CD4-positive, alpha-beta T cell treated with Interleukin-6 at 100 ng/mL for 8 hours (primary cell): ENCODE measurements around the gene AHRR.

Experiments
- DNase-seq: peaks from one replicate; pipeline ENCODE4 v3.0.0-alpha.2; 2020; ENCODE audit warnings: mixed read lengths, low spot score

The AHRR gene

DNA sequence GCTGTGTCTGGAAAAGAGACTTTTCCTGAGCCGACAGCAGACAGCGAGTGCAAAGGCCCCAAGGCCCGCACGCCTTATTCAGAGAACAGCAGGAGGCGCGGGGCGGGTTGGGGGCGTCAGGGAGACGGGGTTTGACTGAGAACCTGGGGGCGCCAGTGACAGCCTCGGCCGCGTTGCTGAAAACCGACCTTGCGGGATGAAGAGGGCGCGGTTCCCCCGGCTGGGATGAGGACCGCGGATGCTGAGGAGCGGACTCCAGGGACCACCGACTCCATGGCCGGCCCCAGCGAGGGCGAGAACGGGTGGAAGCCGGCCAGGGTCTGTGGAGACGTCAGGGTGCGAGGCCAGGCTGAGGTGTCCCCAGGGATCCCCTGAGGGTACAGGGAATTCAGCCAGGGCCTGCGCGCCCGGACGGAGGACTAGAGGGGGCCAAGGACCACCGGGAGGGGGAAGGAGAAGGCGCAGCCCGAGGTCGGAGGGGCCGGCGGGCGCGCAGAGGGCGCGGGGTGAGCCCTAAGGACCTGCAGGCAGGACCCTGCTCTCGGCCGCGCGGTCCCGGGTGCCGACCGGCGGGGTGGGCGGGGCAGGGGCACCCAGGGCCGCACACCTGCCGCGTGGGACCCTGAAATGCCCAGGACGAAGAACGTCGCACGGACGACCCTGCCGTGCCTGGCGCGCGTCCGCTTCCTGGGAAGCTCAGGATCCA is 837 bp upstream of the AHRR start:
- no peak for DNase-seq

DNA sequence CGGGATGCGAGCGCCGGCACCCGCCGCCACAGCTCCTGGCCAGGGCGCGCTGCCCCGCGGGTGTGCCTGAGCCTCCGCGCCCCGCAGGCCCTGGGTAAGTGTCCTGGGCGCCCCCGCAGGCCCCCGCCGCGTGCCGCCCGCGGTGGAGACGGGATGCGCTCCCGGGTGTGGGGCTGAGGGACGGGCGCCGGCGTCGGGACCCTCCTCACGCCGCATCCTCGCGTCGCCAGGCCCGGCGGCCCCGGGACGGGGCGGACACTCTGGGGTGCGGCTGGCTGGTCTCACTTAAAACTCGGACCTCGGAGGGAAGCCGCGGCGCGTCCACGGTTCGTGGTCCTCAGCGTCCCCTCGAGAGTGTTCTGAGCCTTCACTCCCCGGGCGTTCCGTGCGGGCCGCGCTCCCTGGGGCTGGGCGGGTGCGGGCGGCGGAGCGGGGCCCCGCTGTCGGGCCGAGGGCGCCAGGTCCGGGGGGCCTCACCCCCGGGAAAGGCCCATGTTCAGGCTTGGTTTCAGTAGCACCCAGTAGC is 275 bp downstream of the AHRR start:
- no peak for DNase-seq

GRCh38 chr5:322281-322941 is 897 bp downstream of the AHRR start:
- DNase-seq: no peak

DNA sequence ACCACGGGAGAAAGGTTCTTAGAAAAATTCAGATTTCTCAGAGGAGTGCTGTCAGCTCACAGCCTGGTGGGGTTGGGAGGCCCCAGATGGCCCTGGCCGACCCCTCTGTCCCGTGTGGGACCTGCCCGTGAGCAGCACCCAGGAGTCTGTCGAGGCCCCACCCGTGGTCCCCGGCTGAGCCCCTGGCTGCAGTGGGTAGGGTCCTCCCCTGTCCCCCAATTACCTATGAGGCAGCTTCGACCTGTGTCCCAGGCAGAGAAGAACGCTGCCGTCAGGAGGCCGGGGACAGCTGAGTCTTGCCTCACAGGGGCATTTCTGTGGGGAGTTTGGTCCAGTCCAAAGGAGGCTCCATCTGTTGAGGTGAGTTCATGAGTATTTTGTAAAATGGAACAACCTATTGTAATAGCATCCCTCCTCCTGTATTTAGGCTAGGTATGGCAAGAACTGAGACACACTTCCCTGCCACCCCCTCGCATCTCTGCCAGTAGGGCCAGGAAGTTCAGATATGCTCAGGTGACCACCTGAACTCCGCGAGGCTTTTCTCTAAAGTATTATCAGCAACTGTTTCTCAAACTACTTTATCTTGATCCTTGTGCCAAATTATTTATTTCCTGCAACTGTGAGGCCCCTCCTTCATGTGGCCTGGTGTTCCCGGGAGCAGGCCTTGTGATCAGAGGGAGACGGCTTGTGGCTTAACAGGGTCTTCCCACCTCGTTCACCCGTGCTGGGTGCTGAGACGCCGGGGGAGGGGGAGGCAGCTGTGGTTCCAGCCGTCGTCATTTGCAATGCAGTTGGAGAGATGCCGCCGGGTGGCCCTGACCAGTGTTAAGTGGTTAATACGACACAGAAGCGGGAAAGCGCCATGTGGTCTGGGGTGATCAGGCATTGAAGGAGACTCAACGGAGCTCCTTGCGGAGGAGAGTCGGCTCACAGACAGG is 1.7 kb downstream of the AHRR start:
- DNase-seq: no peak

GRCh38 chr5:324736-325612 is 3.5 kb downstream of the AHRR start:
- no peak for DNase-seq

DNA sequence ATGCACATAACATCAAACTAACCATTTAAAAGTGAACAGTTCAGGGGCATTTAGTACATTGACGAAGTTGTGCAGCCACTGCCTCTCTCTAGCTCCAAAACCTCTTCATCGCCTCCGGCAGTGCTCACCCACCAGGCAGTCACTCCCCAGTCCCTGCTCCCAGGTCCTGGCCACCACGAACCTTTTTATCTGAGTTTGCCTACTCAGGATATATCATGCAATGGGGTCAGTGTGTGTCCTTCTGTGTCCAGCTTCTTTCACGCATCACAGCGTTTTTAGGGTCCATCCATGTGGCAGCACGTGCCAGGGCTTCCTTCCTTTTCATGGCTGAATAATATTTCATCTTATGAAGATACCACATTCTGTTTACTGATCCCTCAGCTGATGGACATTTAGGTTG is 4.6 kb downstream of the AHRR start:
- no peak for DNase-seq

DNA sequence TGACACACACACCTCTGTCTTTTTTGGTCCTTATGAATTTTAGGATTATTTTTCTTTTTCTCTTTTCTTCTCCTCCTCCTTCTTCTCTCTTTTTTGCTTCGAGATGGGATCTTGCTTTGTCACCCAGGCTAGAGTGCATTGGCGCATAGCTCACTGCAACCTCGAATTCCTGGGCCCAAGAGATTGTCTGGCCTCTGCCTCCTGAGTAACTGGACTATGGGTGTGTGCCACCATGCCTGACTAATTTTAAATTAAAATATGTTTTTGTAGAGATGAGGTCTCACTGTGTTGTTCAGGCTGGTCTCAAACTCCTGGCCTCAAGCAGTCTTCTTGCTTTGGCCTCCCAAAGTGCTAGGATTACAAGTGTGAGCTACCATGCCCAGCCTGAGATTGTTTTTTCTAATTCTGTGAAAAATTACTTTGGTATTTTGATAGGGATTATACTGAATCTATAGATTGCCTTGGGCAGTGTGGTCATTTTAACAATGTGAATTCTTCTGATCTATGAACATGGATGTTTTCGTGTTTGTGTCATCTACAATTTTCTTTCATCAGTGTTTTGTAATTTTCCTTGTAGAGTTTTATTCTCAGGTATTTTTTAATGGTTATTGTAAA is 7.7 kb downstream of the AHRR start:
- DNase-seq: no peak

- no peak for DNase-seq
These were observed 8.3 kb downstream of the AHRR start for GRCh38 chr5:329768-330167.

GRCh38 chr5:332843-333242 is 11.3 kb downstream of the AHRR start:
- no peak for DNase-seq

- DNase-seq: no peak
These were observed 12.4 kb downstream of the AHRR start for GRCh38 chr5:333945-334344.

DNA sequence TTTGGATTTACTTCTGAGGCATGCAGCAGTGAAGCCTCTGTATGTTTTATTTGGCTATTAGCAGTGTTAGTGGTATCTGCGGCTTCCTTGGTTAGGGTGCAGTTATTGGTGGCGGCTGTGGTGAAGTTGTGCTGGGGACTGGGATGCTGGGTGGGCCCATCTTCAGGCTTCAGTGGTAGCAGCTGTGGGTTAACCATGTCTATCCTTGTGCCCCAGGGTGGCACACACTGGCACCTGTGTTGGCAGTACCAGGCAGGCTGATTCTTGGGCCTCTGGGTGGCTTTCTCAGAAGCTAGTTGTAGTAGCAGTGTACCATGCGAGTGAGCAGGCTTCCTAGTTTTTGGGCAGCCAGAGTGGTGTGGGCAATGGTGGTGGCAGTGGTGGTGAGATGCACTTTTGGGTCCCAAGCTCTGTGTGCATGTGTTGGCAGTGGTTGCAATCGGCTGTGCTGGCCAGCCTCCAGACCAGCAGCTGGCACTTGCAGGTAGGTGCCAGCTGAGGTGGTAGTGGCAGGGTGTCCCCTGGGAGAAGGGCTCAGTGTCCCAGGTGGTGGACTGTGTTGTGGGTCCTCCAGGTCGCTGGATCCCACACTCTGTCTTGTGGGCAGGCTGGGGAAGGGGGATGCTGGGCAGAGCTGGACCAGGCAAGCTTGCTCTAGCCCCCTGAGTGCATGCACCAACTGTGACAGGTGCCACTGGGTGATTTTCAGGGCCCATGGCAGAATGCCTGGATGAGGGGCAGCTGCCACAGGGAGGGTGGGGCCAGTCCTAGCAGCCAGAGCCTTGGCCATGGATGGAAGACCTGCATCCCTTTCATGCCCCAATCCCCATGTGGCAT is 13.6 kb downstream of the AHRR start:
- DNase-seq: no peak

DNA sequence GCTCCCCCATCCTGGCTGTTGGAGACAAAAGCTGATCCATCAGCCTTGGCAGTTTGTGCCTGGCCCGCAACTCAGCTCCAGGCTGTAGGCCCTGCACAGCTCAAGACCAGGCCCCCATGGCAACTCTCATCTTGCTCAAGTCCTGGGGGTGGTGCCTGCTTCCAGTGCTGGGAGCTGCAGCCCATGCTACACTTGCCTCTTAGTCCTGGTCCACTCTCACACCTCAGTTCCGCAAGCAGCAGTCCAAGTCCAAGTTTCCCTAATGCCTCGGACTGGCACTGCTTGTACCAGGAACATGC is 14.2 kb downstream of the AHRR start:
- no peak for DNase-seq

DNA sequence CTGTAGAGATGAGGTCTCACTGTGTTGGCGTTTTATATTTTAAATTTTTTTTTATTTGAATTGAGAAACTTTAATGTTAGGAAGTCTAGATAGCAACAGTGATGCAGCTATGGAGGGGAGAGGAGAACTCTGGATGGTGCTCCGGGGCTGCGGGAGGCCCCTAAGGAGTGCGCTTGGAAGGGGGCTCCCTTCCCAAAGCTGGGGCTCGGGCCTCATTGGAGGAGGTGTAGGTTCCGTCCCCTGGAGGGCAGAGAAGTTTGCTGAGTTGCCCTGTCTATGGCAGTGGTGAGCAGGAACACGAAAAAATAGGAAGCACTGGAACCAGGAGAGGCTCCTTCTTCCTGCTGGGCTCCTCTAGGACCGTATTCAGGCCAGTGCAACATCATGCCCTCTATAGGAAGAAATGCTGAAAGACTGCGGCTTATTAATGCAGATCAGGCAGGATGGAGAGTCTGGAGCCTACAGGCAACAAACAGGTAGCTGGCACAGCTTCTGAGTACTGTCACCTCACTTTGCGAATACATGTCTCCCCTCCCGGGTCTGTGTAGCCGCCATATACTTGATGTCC is 16.1 kb downstream of the AHRR start:
- DNase-seq: no peak

DNA sequence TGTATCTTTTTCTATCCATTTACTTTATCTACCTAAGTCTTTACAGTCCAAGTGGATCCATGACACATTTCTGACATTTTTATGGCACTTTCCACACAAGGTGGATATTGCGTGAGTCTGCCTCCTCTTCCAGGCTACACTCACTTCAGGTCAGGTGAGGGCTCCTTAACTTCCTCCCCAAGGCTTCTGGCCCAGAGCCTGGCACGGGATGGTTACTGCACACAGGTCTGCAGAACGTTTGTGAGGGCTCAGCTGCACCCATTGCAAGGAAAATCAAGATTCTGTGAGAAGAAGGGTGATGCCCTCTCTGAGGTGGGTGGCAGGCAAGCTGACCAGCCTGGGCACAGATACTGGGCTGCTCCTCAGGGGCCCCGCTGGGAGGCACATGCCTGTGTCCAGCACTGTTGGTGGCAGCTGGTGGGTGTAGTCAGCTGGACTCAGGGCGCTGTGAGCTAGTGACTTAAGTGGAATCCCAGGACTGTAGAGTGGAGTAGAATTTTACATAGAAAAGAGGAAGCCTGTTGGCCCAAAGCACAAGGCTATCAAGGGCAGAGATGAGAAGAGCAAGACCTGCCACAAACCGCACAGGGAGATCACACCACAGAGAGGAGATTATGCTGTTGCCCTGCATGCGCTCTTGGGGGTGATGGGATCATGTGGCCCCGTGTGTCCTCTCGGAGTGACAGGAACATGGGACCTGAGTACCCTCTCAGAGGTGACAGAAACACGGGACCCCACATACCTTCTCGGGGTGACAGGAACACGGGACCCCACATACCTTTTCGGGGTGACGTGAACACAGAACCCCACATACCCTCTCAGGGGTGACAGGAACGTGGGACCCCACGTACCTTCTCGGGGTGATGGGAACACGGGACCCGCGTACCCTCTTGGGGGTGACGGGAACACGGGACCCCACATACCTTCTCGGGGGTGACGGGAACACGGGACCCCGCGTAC is 21.3 kb downstream of the AHRR start:
- DNase-seq: no peak

- peak; percentile 34 for DNase-seq
These were observed 22.2 kb downstream of the AHRR start for GRCh38 chr5:343461-344401.

DNA sequence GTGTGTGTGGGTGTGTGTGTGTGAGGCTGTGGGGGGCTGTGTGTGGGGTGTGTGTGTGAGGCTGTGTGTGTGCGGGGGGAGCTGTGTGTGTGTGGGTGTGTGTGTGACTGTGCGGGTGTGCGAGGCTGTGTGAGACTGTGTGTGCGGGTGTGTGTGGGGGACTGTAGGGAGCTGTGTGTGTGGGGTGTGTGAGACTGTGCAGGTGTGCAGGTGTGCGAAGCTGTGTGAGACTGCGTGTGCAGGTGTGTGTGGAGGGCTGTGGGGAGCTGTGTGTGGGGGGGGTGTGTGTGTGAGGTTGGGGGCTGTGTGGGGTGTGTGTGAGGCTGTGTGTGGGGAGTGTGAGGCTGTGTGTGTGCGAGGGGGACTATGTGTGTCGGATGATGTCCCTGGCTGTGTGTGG is 23.2 kb downstream of the AHRR start:
- no peak for DNase-seq

DNA sequence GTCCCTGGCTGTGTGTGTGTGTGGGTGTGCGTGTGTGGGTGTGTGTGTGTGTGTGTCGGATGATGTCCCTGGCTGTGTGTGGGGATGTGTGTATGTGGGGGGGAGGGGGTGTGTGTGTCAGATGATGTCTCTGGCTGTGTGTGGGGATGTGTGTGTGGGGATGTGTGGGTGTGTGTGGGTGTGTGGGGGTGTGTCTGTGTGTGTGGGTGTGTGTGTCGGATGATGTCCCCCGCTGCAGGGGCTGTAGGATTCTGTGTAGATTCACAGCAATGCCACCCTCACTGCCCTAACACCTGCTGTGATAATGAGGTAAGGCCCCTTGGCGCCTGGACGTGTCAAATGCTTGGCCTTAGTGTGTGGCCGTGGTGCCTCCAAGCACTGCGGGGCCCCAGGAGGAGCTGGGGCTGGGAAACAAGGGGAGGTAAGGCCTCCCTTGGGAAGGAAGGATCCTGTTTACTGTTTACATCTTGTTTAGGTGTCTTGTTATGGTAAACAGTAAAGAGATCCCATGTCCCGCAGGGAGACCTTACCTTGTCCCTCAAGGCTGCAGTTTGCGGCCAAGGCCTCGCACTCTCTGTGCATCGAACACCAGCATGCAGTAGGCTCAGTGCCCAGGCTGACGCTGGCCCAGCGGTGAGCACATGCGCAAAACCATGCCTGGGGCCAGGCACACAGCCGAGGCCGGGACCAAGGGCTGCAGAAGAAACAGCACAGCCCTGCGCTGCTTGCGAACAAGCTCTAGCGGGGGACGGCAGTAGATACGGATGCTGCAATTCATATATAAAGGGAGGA is 24.1 kb downstream of the AHRR start:
- DNase-seq: no peak
